Stimulated activated naive CD8-positive, alpha-beta T cell treated with anti-CD3 and anti-CD28 coated beads, Interleukin-15, Interleukin-2, amounts not matched to agents 100 ng/mL and 50 ng/mL, for 24 hours (primary cell): Measurements from ENCODE around the gene DHRS3.
"Not testable (repeated sequence)": the region's sequence is repeated elsewhere in the genome, so short reads cannot be mapped to it uniquely, and the experiment has no call there.

Source experiments
- H3K27ac Mint-ChIP-seq: one replicate; pipeline ENCODE4 v1.8.0; 2021; ENCODE audit warnings: mild to moderate bottlenecking, mixed read lengths
- H3K27me3 Mint-ChIP-seq: one replicate; pipeline ENCODE4 v1.8.0; 2021; ENCODE audit warnings: mixed read lengths
- H3K36me3 Mint-ChIP-seq: one replicate; pipeline ENCODE4 v1.8.0; 2021; ENCODE audit warnings: low read depth, mixed read lengths
- H3K4me1 Mint-ChIP-seq: one replicate; pipeline ENCODE4 v1.8.0; 2021; ENCODE audit warnings: low read depth, mixed read lengths
- H3K4me3 Mint-ChIP-seq: one replicate; pipeline ENCODE4 v1.8.0; 2021; ENCODE audit warnings: mild to moderate bottlenecking, mixed read lengths
- H3K9me3 Mint-ChIP-seq: one replicate; pipeline ENCODE4 v1.8.0; 2021; ENCODE audit warnings: mixed read lengths

Gene DHRS3

GRCh38 chr1:12645401-12645800 is 27.4 kb upstream of the DHRS3 start:
- H3K4me1 Mint-ChIP-seq, H3K27ac Mint-ChIP-seq, H3K4me3 Mint-ChIP-seq, H3K36me3 Mint-ChIP-seq: not testable (repeated sequence)
- H3K27me3 Mint-ChIP-seq: peaks cover 16% of the 10 kb centered on the region
- H3K9me3 Mint-ChIP-seq: peaks cover 14% of the 10 kb centered on the region

DNA sequence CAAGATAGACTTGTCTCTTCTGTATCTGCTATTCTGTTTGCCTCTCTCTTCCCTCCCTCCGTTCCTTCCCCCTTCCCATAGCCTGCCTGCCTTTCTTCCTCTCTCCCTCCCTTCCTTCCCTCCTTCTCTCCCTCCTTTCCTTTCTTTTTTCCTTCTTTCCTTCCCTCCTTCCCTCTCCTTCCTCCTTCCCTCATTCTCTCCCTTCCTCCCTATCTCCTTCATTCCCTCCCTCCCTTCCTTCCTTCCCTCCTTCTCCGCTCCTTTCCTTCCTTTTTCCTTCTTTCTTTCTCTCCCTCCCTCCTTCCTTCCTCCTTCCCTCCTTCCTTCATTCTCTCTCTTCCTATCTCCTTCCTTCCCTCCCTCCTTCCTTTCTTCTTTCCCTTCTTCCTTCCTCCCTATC is 26.8 kb upstream of the DHRS3 start:
- Mint-ChIP-seq H3K4me3 (no peak overlapping the region), H3K36me3 (peaks cover 9% of the 10 kb centered on the region), H3K9me3 (peaks cover 20% of the 10 kb centered on the region), H3K27me3 (peaks cover 12% of the 10 kb centered on the region), H3K4me1 (peaks cover 5% of the 10 kb centered on the region), H3K27ac (no peak overlapping the region)

DNA sequence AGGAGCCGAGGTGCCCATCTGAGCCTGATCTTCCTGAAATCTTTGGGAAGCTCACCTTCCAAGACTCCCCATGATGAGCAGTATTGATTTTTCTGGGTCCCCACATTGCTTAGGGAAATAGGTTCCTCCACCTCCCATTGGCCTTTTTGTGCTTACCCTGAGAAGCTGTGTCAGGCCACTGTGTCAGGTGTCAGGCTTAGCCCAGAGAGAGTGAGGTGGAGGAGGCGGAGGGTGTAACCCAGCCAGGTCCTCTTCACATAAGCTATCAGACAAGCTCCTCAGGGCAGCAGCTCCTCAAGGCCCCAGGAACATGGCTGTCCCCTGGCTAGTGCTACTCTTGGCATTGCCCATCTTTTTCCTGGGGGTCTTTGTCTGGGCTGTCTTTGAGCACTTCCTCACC is 26.2 kb upstream of the DHRS3 start:
- Mint-ChIP-seq H3K4me3 (no peak overlapping the region), H3K27ac (no peak overlapping the region), H3K36me3 (peaks cover 9% of the 10 kb centered on the region), H3K4me1 (peaks cover 5% of the 10 kb centered on the region), H3K9me3 (peaks cover 25% of the 10 kb centered on the region), H3K27me3 (peaks cover 11% of the 10 kb centered on the region)

- Mint-ChIP-seq H3K4me3 (no peak within 1 kb of the TSS), H3K9me3 (peaks cover 25% of the 10 kb centered on the region), H3K27ac (no peak within 1 kb of the TSS), H3K36me3 (peaks cover 9% of the 10 kb centered on the region), H3K27me3 (peaks cover 6% of the 10 kb centered on the region), H3K4me1 (peaks cover 2% of the 10 kb centered on the region)
These were observed 25.8 kb upstream of the DHRS3 start, which contains the start of gene AADACL4 for GRCh38 chr1:12643785-12644184. AADACL4 (plus strand) TSS chr1:12644085; CDS start chr1:12644547, 462 bp downstream.

DNA sequence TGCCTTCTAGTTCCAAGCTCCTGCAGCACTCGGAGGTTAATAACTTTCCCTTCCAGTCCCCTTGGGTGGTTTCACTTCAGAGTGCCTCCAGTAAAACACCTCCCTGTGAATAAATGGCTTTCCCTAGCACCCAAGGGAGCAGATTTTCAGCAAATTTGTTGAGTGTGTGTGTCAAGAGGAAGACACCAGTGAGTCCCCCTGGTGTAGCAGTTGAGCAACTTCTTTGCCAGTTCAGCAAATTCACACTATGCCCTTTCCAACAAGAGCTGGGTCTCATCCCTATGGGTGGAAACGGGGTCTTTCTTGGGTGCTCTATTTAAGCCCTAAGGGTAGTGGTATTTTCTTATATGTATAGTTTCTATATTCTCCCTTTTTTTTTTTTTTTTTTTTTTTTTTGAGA is 25.1 kb upstream of the DHRS3 start:
- Mint-ChIP-seq H3K4me1 (no peaks in the 10 kb centered on the region), H3K27ac (no peak overlapping the region), H3K27me3 (peaks cover 4% of the 10 kb centered on the region), H3K9me3 (peaks cover 25% of the 10 kb centered on the region), H3K4me3 (no peak overlapping the region), H3K36me3 (peaks cover 9% of the 10 kb centered on the region)

DNA sequence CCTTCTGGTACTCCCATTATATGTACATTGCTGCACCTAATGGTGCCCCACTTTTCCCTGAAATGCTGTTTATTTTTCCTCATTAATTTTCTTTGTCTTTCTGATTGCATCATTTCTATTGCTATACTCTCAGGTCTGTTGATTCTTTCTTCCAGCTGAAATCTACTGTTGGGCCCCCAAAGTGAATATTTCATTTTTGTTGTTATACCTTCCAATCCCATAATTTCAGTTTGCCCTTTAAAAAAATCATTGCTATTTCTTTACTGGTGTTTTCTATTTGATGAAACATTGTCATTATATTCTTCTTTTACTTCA is 22.9 kb upstream of the DHRS3 start:
- Mint-ChIP-seq H3K4me3 (no peak overlapping the region), H3K9me3 (peaks cover 25% of the 10 kb centered on the region), H3K36me3 (peaks cover 9% of the 10 kb centered on the region), H3K27me3 (no peaks in the 10 kb centered on the region), H3K4me1 (no peaks in the 10 kb centered on the region), H3K27ac (no peak overlapping the region)

GRCh38 chr1:12640237-12640957 is 22.4 kb upstream of the DHRS3 start:
- Mint-ChIP-seq H3K27me3 (no peaks in the 10 kb centered on the region), H3K9me3 (peaks cover 25% of the 10 kb centered on the region), H3K4me1 (no peaks in the 10 kb centered on the region), H3K36me3 (peaks cover 9% of the 10 kb centered on the region), H3K27ac (no peak overlapping the region), H3K4me3 (no peak overlapping the region)

GRCh38 chr1:12637693-12638092 is 19.7 kb upstream of the DHRS3 start:
- Mint-ChIP-seq H3K27ac (no peak overlapping the region), H3K4me3 (no peak overlapping the region), H3K36me3 (peaks cover 9% of the 10 kb centered on the region), H3K27me3 (peaks cover 3% of the 10 kb centered on the region), H3K9me3 (peaks cover 25% of the 10 kb centered on the region), H3K4me1 (peaks cover 3% of the 10 kb centered on the region)

DNA sequence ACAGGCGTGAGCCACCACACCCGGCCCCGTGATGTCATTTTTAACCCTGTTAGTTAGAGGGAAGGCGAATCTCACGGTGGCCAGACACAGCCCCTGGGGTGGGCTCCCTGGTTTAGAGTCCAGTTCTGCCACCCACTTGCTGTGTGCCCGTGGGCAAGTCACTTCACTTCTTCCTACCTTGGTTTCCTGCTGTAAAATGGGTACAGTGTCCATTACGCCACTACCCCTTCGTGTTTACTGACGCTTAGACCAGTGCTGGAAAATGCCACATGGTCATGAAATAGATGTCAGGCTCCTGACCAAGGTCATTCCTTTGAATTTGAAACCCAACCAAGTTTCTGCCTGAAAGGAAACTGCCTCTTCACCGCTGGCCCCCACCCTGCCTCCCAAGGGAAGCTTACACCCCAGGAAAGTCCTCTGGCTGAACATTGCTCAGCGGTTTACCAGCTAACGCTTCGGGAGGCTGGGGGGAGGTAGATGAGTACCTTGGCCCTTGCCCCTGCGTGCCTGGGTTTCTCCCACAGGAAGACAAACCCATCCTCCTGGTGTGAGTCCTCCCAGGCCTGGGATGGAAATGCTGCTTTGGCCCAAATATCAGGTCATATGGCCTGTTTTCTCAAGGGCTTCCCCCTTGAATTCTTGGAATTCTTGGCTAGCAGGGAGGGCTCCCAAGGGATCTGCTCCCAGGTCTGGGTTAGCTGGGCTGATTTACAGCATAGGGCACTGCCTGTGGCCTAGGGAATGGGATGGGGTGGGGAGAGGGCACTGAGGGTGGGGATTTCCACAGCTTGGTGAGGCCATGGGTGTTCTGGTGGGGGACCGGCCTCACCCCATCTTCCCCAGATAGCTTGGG is 18.3 kb upstream of the DHRS3 start:
- no peak overlapping the region for H3K4me3 Mint-ChIP-seq
- H3K27me3 Mint-ChIP-seq: peaks cover 4% of the 10 kb centered on the region
- H3K4me1 Mint-ChIP-seq: peaks cover 3% of the 10 kb centered on the region
- H3K9me3 Mint-ChIP-seq: peaks cover 19% of the 10 kb centered on the region
- H3K36me3 Mint-ChIP-seq: peaks cover 9% of the 10 kb centered on the region
- H3K27ac Mint-ChIP-seq: no peak overlapping the region

DNA sequence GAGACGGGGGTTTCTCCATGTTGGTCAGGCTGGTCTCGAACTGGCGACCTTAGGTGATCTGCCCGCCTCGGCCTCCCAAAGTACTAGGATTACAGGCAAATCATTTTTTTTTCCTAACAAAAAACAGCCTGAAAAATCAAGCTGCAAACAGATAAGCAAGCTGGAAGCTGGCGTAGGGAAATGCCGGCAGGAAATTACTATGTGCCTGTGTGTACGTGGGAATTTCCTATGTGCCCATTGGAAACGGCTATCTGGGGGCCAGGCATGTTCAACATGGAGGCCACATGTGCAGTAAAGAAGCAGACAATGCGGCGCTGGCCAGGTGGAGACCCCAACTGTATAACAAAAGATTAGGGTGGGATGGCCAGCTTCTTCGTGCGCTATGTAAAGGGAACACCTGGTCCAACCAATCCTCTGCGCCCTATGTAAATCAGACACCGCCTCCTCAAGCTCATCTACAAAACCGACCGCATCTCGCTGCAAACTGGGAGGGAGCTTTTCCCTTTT is 16.7 kb upstream of the DHRS3 start:
- Mint-ChIP-seq H3K9me3 (peaks cover 4% of the 10 kb centered on the region), H3K36me3 (no peaks in the 10 kb centered on the region), H3K4me3 (no peak overlapping the region), H3K4me1 (peaks cover 3% of the 10 kb centered on the region), H3K27ac (no peak overlapping the region), H3K27me3 (peaks cover 4% of the 10 kb centered on the region)

- Mint-ChIP-seq H3K27me3 (peaks cover 4% of the 10 kb centered on the region), H3K27ac (no peak overlapping the region), H3K4me3 (no peak overlapping the region), H3K9me3 (no peaks in the 10 kb centered on the region), H3K36me3 (no peaks in the 10 kb centered on the region), H3K4me1 (peaks cover 3% of the 10 kb centered on the region)
These were observed 16.1 kb upstream of the DHRS3 start for GRCh38 chr1:12634156-12634555.

- H3K27ac Mint-ChIP-seq: no peak overlapping the region
- H3K9me3 Mint-ChIP-seq: no peaks in the 10 kb centered on the region
- H3K36me3 Mint-ChIP-seq: no peaks in the 10 kb centered on the region
- peaks cover 4% of the 10 kb centered on the region for H3K27me3 Mint-ChIP-seq
- H3K4me3 Mint-ChIP-seq: no peak overlapping the region
- H3K4me1 Mint-ChIP-seq: peaks cover 3% of the 10 kb centered on the region
These were observed 13.6 kb upstream of the DHRS3 start for GRCh38 chr1:12631571-12631970.

DNA sequence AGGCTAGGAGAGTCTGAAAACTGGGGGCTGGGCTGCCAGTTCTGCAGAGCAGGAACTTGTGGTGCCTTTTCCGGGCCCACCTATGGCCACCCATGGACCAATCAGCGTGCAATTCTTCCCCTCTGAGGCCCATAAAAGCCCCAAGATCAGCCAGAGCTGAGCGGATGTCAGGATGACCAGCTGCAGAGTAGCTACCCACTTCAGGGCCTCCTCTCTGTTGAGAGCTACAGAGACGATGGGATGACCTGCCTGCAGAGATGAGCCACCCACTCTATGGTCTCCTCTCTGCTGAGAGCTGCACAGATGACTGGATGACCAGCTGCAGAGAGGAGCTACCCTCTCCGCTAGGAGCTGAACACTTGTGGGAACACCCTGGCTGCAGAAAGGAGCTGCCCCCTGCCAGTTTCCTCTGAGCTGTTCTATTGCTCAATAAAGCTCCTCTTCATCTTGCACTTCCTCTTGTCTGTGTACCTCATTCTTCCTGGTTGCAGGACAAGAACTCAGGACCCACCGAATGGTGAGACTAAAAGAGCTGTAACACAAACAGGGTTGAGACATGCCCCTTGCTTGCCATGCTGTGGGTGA is 13.0 kb upstream of the DHRS3 start:
- Mint-ChIP-seq H3K4me3 (no peak overlapping the region), H3K27me3 (peaks cover 4% of the 10 kb centered on the region), H3K9me3 (no peaks in the 10 kb centered on the region), H3K4me1 (peaks cover 3% of the 10 kb centered on the region), H3K27ac (no peak overlapping the region), H3K36me3 (no peaks in the 10 kb centered on the region)

- H3K36me3 Mint-ChIP-seq: no peaks in the 10 kb centered on the region
- peaks cover 4% of the 10 kb centered on the region for H3K27me3 Mint-ChIP-seq
- no peak overlapping the region for H3K27ac Mint-ChIP-seq
- H3K9me3 Mint-ChIP-seq: no peaks in the 10 kb centered on the region
- H3K4me1 Mint-ChIP-seq: peaks cover 3% of the 10 kb centered on the region
- no peak overlapping the region for H3K4me3 Mint-ChIP-seq
These were observed 12.2 kb upstream of the DHRS3 start for GRCh38 chr1:12629985-12630760.
